Endothelial cell of umbilical vein (primary cell): ENCODE measurements around the gene RGS6.

Experiments
- CTCF ChIP-seq, 2 donors: IDR thresholded peaks; 1 replicate in 1 of 2; 2 replicates in 1 of 2; pipeline ENCODE4 v1.5.1; 2011; ENCODE audit warnings: low read length in 2 of 2, mild to moderate bottlenecking in 2 of 2, moderate library complexity in 2 of 2, control low read depth in 1 of 2, inconsistent platforms in 1 of 2, low read depth in 1 of 2; ENCODE audit not compliant: insufficient read depth in 1 of 2; ENCODE audit errors: extremely low read depth in 1 of 2
- EZH2 ChIP-seq: IDR thresholded peaks from 2 replicates; pipeline ENCODE4 v1.6.1; 2012; ENCODE audit warnings: borderline replicate concordance, low read depth, mild to moderate bottlenecking, moderate library complexity, low read length, inconsistent platforms; ENCODE audit not compliant: severe bottlenecking
- FOS ChIP-seq: IDR thresholded peaks from 2 replicates; pipeline ENCODE4 v1.6.1; 2011; ENCODE audit warnings: mild to moderate bottlenecking, low read length, moderate library complexity, borderline replicate concordance; ENCODE audit not compliant: insufficient read depth
- JUN ChIP-seq: IDR thresholded peaks from 2 replicates; pipeline ENCODE4 v1.6.1; 2011; ENCODE audit warnings: borderline replicate concordance, low read depth; ENCODE audit not compliant: insufficient read length, insufficient read depth
- MAX ChIP-seq: IDR thresholded peaks from 2 replicates; pipeline ENCODE4 v1.6.1; 2011; ENCODE audit not compliant: insufficient read depth, insufficient read length
- POLR2A ChIP-seq: IDR thresholded peaks from 2 replicates; pipeline ENCODE4 v1.6.1; 2012; ENCODE audit warnings: low read depth, mild to moderate bottlenecking, control low read depth, low read length
- POLR2AphosphoS5 ChIP-seq: IDR thresholded peaks from 2 replicates; pipeline ENCODE4 v1.6.1; 2012; ENCODE audit warnings: low read depth, mild to moderate bottlenecking, control low read depth, low read length, moderate library complexity; ENCODE audit not compliant: insufficient read depth

GRCh38 chr14:72610831-72611200 lies 678.6 kb downstream of the RGS6 start:
- TF ChIP-seq CTCF (IDR thresholded peaks at IDR 0.05; ENCODE audit: extremely low read depth in 1 of 2, insufficient read depth in 1 of 2, low read depth in 1 of 2, low read length in 2 of 2) = no peak
- no peak for TF ChIP-seq FOS
- TF ChIP-seq EZH2 = no peak
- no peak for TF ChIP-seq POLR2AphosphoS5
- TF ChIP-seq POLR2A = no peak
- no peak for TF ChIP-seq MAX
- no peak for TF ChIP-seq JUN
